H9 (cell line): ENCODE data around the gene ARSG. TPM values are rescaled to one million over a fixed set of nuclear protein-coding genes. Genes with fewer than 3 reads are reported as not detected.

Source experiments
- DNase-seq: peaks from one replicate; pipeline ENCODE4 v3.0.0-alpha.2; 2017
- H2AFZ ChIP-seq: one replicate; pipeline ENCODE4 v1.6.1; 2013; ENCODE audit warnings: mild to moderate bottlenecking, low read length, control low read depth, moderate library complexity
- H2AK5ac ChIP-seq: 2 replicates; pipeline ENCODE4 v1.6.1; 2013; ENCODE audit warnings: low read length, control low read depth, mixed read lengths; ENCODE audit not compliant: insufficient read length
- H2BK120ac ChIP-seq: one replicate; pipeline ENCODE4 v1.6.1; 2013; ENCODE audit warnings: low read depth, mild to moderate bottlenecking, low read length, control low read depth, inconsistent platforms; ENCODE audit not compliant: poor library complexity, severe bottlenecking
- H2BK12ac ChIP-seq: 2 replicates; pipeline ENCODE4 v1.6.1; 2013; ENCODE audit warnings: low read length, control low read depth, mixed read lengths, low read depth; ENCODE audit not compliant: insufficient read length
- H2BK15ac ChIP-seq: 2 replicates; pipeline ENCODE4 v1.6.1; 2013; ENCODE audit warnings: low read depth, low read length, control low read depth
- H2BK20ac ChIP-seq: one replicate; pipeline ENCODE4 v1.6.1; 2013; ENCODE audit warnings: low read depth, mild to moderate bottlenecking, low read length, control low read depth, inconsistent platforms; ENCODE audit not compliant: poor library complexity, severe bottlenecking
- H2BK5ac ChIP-seq: 2 replicates; pipeline ENCODE4 v1.6.1; 2013; ENCODE audit warnings: low read length, control low read depth, mixed read lengths; ENCODE audit not compliant: insufficient read length
- H3K14ac ChIP-seq: 2 replicates; pipeline ENCODE4 v1.6.1; 2013; ENCODE audit warnings: low read length, control low read depth; ENCODE audit not compliant: insufficient read depth
- H3K18ac ChIP-seq: 2 replicates; pipeline ENCODE4 v1.6.1; 2013; ENCODE audit warnings: low read depth, mild to moderate bottlenecking, mixed read lengths, low read length, control low read depth; ENCODE audit not compliant: insufficient read length
- H3K23ac ChIP-seq: 2 replicates; pipeline ENCODE4 v1.6.1; 2013; ENCODE audit warnings: low read length, control low read depth, mixed read lengths, low read depth; ENCODE audit not compliant: insufficient read length
- H3K23me2 ChIP-seq: 2 replicates; pipeline ENCODE4 v1.6.1; 2013; ENCODE audit warnings: low read depth, mild to moderate bottlenecking, mixed read lengths, low read length, control low read depth; ENCODE audit not compliant: insufficient read length, poor library complexity, severe bottlenecking
- H3K27ac ChIP-seq: 2 replicates; pipeline ENCODE4 v1.5.1; 2013; ENCODE audit warnings: low read length, control low read depth, mixed read lengths, low read depth; ENCODE audit not compliant: insufficient read length
- H3K27me3 ChIP-seq: 2 replicates; pipeline ENCODE4 v1.6.1; 2013; ENCODE audit warnings: low read length, control low read depth, inconsistent platforms; ENCODE audit not compliant: insufficient read depth
- H3K4ac ChIP-seq: 2 replicates; pipeline ENCODE4 v1.6.1; 2013; ENCODE audit warnings: low read depth, mild to moderate bottlenecking, control low read depth, inconsistent platforms, low read length, moderate library complexity
- H3K4me1 ChIP-seq: 2 replicates; pipeline ENCODE4 v1.6.1; 2013; ENCODE audit warnings: low read length, control low read depth, inconsistent platforms; ENCODE audit not compliant: insufficient read depth
- H3K4me2 ChIP-seq: 2 replicates; pipeline ENCODE4 v1.6.1; 2013; ENCODE audit warnings: low read length, control low read depth, mixed read lengths; ENCODE audit not compliant: insufficient read length, insufficient read depth
- H3K56ac ChIP-seq: 2 replicates; pipeline ENCODE4 v1.6.1; 2013; ENCODE audit warnings: low read depth, mild to moderate bottlenecking, mixed read lengths, low read length, control low read depth; ENCODE audit not compliant: insufficient read length
- H3K79me1 ChIP-seq: 2 replicates; pipeline ENCODE4 v1.6.1; 2013; ENCODE audit warnings: low read depth, mild to moderate bottlenecking, moderate library complexity, low read length, control low read depth, inconsistent platforms; ENCODE audit not compliant: insufficient read depth, poor library complexity, severe bottlenecking
- H3K79me2 ChIP-seq: 2 replicates; pipeline ENCODE4 v1.6.1; 2013; ENCODE audit warnings: low read length, control low read depth, inconsistent platforms; ENCODE audit not compliant: insufficient read depth
- H3K9ac ChIP-seq: 2 replicates; pipeline ENCODE4 v1.6.1; 2013; ENCODE audit warnings: low read length, control low read depth, mixed read lengths; ENCODE audit not compliant: insufficient read length; ENCODE audit errors: extremely low read depth
- H3K9me3 ChIP-seq: one replicate; pipeline ENCODE4 v1.6.1; 2013; ENCODE audit warnings: low read depth, low read length, inconsistent platforms; ENCODE audit not compliant: control insufficient read depth
- H3T11ph ChIP-seq: one replicate; pipeline ENCODE4 v1.6.1; 2013; ENCODE audit warnings: mild to moderate bottlenecking, low read length, control low read depth, inconsistent platforms
- H4K20me1 ChIP-seq: one replicate; pipeline ENCODE4 v1.6.1; 2013; ENCODE audit not compliant: control insufficient read depth, insufficient read length, insufficient read depth
- H4K5ac ChIP-seq: 2 replicates; pipeline ENCODE4 v1.6.1; 2013; ENCODE audit warnings: low read depth, mild to moderate bottlenecking, mixed read lengths, low read length, control low read depth; ENCODE audit not compliant: insufficient read length
- H4K8ac ChIP-seq: replicated peaks from 2 replicates; pipeline ENCODE4 v1.6.1; 2013; ENCODE audit warnings: low read length, control low read depth, mixed read lengths, low read depth; ENCODE audit not compliant: insufficient read length
- H4K91ac ChIP-seq: 2 replicates; pipeline ENCODE4 v1.6.1; 2013; ENCODE audit warnings: low read depth, mild to moderate bottlenecking, moderate library complexity, mixed read lengths, low read length, control low read depth; ENCODE audit not compliant: insufficient read length
- H3K27ac Mint-ChIP-seq, 3 experiments: 2 replicates in 2 of 3; 3 replicates in 1 of 3; pipeline ENCODE4 v1.8.0; 2020 to 2021; ENCODE audit warnings: mixed read lengths in 3 of 3, mild to moderate bottlenecking in 1 of 3, moderate library complexity in 1 of 3
- H3K27me3 Mint-ChIP-seq: 2 replicates; pipeline ENCODE4 v1.8.0; 2021; ENCODE audit warnings: low read depth, mild to moderate bottlenecking, moderate library complexity, mixed read lengths
- H3K36me3 Mint-ChIP-seq, 3 experiments: 2 replicates in 2 of 3; 3 replicates in 1 of 3; pipeline ENCODE4 v1.8.0; 2020 to 2021; ENCODE audit warnings: low read depth in 3 of 3, mixed read lengths in 3 of 3; ENCODE audit not compliant: insufficient read depth in 1 of 3
- H3K4me1 Mint-ChIP-seq, 2 experiments: 2 replicates each; pipeline ENCODE4 v1.8.0; 2020; ENCODE audit warnings: mixed read lengths in 2 of 2
- H3K4me3 Mint-ChIP-seq, 2 experiments: 2 replicates in 1 of 2; 3 replicates in 1 of 2; pipeline ENCODE4 v1.8.0; 2020 to 2021; ENCODE audit warnings: mild to moderate bottlenecking in 2 of 2, mixed read lengths in 2 of 2, moderate library complexity in 1 of 2
- H3K9me3 Mint-ChIP-seq, 2 experiments: 2 replicates in 1 of 2; 3 replicates in 1 of 2; pipeline ENCODE4 v1.8.0; 2020; ENCODE audit warnings: mild to moderate bottlenecking in 2 of 2, mixed read lengths in 2 of 2, moderate library complexity in 1 of 2
- WGBS: extraction: QIAGEN DNeasy Blood & Tissue Kit; methylation state at CpG from one replicate; pipeline ENCODE4 v1.1.7; 2013; ENCODE audit warnings: missing lambda C conversion rate, low lambda C conversion rate, mixed read lengths; ENCODE audit not compliant: insufficient read length; ENCODE audit errors: extremely low coverage; 5-methylcytosine and 5-hydroxymethylcytosine counted together
- total RNA-seq: library from RNA; stranded (reverse); gene quantifications from 2 replicates; pipeline ENCODE4 v1.2.1, GENCODE V29; 2021
- TF ChIP-seq, protein P1 (sequence below): fragments of 200-600 bp; sonication (generic); conservative IDR thresholded peaks from 3 replicates; pipeline ENCODE4 v1.8.0; 2021; ENCODE audit warnings: antibody characterized with exemption, mild to moderate bottlenecking

The ARSG gene
- total RNA-seq, 1 experiment from 2014 or later, result 3.6 TPM

DNA sequence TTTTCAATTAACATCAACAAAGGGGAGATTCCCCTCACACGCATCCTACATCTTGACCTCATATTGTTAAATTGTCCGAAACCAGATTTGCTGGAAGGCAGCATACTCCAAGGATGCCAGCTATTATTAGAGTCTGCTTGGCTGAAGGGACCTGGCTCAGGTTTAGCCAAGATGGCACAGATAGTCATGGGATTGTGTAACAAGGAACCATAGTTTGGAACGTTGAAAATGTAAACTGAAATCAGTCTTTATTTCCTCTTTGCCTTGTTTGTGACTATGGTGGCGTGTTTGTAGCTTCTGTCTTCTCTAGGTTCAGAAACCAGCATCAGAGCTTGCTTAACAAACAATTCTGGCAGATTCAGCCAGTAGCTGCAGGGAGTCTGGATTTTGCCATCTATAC, 5.9 kb downstream of the ARSG start:
- Histone ChIP-seq H2BK15ac (no peak overlapping the region), H3K18ac (no peak overlapping the region), H3K4ac (no peak overlapping the region), H2BK20ac (no peak overlapping the region), H3K23ac (no peak overlapping the region), H3K27me3 (peaks cover 5% of the 10 kb centered on the region; the same call in 1 of the 2 replicates), H3K79me1 (no peaks in the 10 kb centered on the region), H3T11ph (no peak overlapping the region), H3K14ac (no peak overlapping the region), H2BK5ac (no peak overlapping the region), H2AK5ac (no peak overlapping the region), H3K9me3 (no peaks in the 10 kb centered on the region), H4K8ac (no peak overlapping the region), H3K4me2 (no peak overlapping the region), H3K23me2 (peaks cover 5% of the 10 kb centered on the region), H3K27ac (no peak overlapping the region), H4K20me1 (no peaks in the 10 kb centered on the region), H3K56ac (no peak overlapping the region), H3K4me1 (no peaks in the 10 kb centered on the region; the same call in 1 of the 2 replicates), H3K79me2 (no peaks in the 10 kb centered on the region), H3K9ac (no peak overlapping the region), H2AFZ (no peak overlapping the region), H4K5ac (no peak overlapping the region), H4K91ac (no peak overlapping the region), H2BK120ac (no peak overlapping the region), H2BK12ac (no peak overlapping the region)
- peaks cover 51 to 56% of the 10 kb centered on the region in 2 experiments for H3K4me1 Mint-ChIP-seq
- WGBS, result no CpG with 5 or more reads among the region's 4 CpGs
- H3K4me3 Mint-ChIP-seq, result no peak overlapping the region
- H3K9me3 Mint-ChIP-seq, result no peaks in the 10 kb centered on the region; a peak in 2 of 5 replicates
- DNase-seq, result no peak
- TF ChIP-seq, protein P1, sequence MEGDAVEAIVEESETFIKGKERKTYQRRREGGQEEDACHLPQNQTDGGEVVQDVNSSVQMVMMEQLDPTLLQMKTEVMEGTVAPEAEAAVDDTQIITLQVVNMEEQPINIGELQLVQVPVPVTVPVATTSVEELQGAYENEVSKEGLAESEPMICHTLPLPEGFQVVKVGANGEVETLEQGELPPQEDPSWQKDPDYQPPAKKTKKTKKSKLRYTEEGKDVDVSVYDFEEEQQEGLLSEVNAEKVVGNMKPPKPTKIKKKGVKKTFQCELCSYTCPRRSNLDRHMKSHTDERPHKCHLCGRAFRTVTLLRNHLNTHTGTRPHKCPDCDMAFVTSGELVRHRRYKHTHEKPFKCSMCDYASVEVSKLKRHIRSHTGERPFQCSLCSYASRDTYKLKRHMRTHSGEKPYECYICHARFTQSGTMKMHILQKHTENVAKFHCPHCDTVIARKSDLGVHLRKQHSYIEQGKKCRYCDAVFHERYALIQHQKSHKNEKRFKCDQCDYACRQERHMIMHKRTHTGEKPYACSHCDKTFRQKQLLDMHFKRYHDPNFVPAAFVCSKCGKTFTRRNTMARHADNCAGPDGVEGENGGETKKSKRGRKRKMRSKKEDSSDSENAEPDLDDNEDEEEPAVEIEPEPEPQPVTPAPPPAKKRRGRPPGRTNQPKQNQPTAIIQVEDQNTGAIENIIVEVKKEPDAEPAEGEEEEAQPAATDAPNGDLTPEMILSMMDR, result no peak
- peaks cover 35% of the 10 kb centered on the region for H3K27me3 Mint-ChIP-seq
- peaks cover 0 to 8% (median 0%) of the 10 kb centered on the region in 3 experiments; a peak in 2 of 7 replicates for H3K36me3 Mint-ChIP-seq
- H3K27ac Mint-ChIP-seq, result no peak overlapping the region
